WTC11 (cell line): Measurements from ENCODE around the gene BCAR3. TPM values are rescaled to one million over a fixed set of nuclear protein-coding genes. Genes with fewer than 3 reads are reported as not detected.

Source experiments
- ATAC-seq: fragments of 200-7000 bp; cut with Tn5 transposase; 2 replicates; pipeline ENCODE4 v1.10.0; 2021; ENCODE audit warnings: mild to moderate bottlenecking, moderate library complexity
- CTCF ChIA-PET: fragments of 300-600 bp; sonication (Branson Sonifier 250); formaldehyde crosslinking; loops from one replicate; lab custom pipeline; 2021; ENCODE audit warnings: antibody characterized with exemption; lab: Charles Lee
- POLR2A ChIA-PET: fragments of 350-600 bp; sonication (Branson Sonifier 250); formaldehyde crosslinking; loops from one replicate; lab custom pipeline; 2021; ENCODE audit warnings: antibody characterized with exemption; lab: Charles Lee
- DNase-seq: peaks from one replicate; pipeline ENCODE4 v3.0.0; 2021; ENCODE audit warnings: low spot score
- H3K27ac Mint-ChIP-seq: 2 replicates; pipeline ENCODE4 v1.8.0; 2021; ENCODE audit warnings: mixed read lengths
- H3K27me3 Mint-ChIP-seq: 2 replicates; pipeline ENCODE4 v1.8.0; 2021; ENCODE audit warnings: low read depth, mild to moderate bottlenecking, moderate library complexity, mixed read lengths
- H3K36me3 Mint-ChIP-seq: 2 replicates; pipeline ENCODE4 v1.8.0; 2021; ENCODE audit warnings: mixed read lengths
- H3K4me1 Mint-ChIP-seq: 2 replicates; pipeline ENCODE4 v1.8.0; 2022; ENCODE audit warnings: mixed read lengths
- H3K4me3 Mint-ChIP-seq: 2 replicates; pipeline ENCODE4 v1.8.0; 2021; ENCODE audit warnings: mild to moderate bottlenecking, moderate library complexity, mixed read lengths
- H3K9me3 Mint-ChIP-seq: 2 replicates; pipeline ENCODE4 v1.8.0; 2021; ENCODE audit warnings: mixed read lengths
- ATF1 ChIP-seq: sonication (generic); formaldehyde crosslinking; IDR thresholded peaks from 2 replicates; pipeline ENCODE4 v1.8.1; 2023; ENCODE audit warnings: mild to moderate bottlenecking, moderate library complexity, missing genetic modification reagents
- CBFB ChIP-seq: sonication (generic); formaldehyde crosslinking; IDR thresholded peaks from 2 replicates; pipeline ENCODE4 v1.8.1; 2022; ENCODE audit warnings: mild to moderate bottlenecking, low read depth, missing genetic modification reagents
- FOXK1 ChIP-seq: sonication (generic); formaldehyde crosslinking; IDR thresholded peaks from 2 replicates; pipeline ENCODE4 v1.8.0; 2022; ENCODE audit warnings: mild to moderate bottlenecking, moderate library complexity, missing genetic modification reagents
- IRF2 ChIP-seq: sonication (generic); formaldehyde crosslinking; IDR thresholded peaks from 2 replicates; pipeline ENCODE4 v1.8.0; 2022; ENCODE audit warnings: low read depth, missing genetic modification reagents, borderline replicate concordance
- NFATC4 ChIP-seq: fragments of 250-450 bp; sonication (Bioruptor Pico); IDR thresholded peaks from 2 replicates; pipeline ENCODE4 v1.9.0; 2021; ENCODE audit warnings: mild to moderate bottlenecking
- NFE2L1 ChIP-seq: sonication (generic); formaldehyde crosslinking; IDR thresholded peaks from 2 replicates; pipeline ENCODE4 v1.8.1; 2023; ENCODE audit warnings: missing genetic modification reagents
- NR2C2 ChIP-seq: sonication (generic); formaldehyde crosslinking; IDR thresholded peaks from 2 replicates; pipeline ENCODE4 v1.8.0; 2022; ENCODE audit warnings: mild to moderate bottlenecking, missing genetic modification reagents
- NR3C1 ChIP-seq: sonication (generic); formaldehyde crosslinking; conservative IDR thresholded peaks from 2 replicates; pipeline ENCODE4 v1.8.1; 2023; ENCODE audit warnings: low read depth, mild to moderate bottlenecking, missing genetic modification reagents
- PREB ChIP-seq: sonication (generic); formaldehyde crosslinking; IDR thresholded peaks from 2 replicates; pipeline ENCODE4 v1.8.1; 2022; ENCODE audit warnings: mild to moderate bottlenecking, missing genetic modification reagents, moderate library complexity, borderline replicate concordance
- SOX15 ChIP-seq: fragments of 250-450 bp; sonication (Bioruptor Pico); IDR thresholded peaks from 2 replicates; pipeline ENCODE4 v1.9.0; 2021; ENCODE audit warnings: mild to moderate bottlenecking
- TCF7 ChIP-seq: sonication (generic); formaldehyde crosslinking; IDR thresholded peaks from 2 replicates; pipeline ENCODE4 v1.8.0; 2022; ENCODE audit warnings: mild to moderate bottlenecking, low read depth, missing genetic modification reagents, moderate library complexity
- TEAD1 ChIP-seq: sonication (generic); formaldehyde crosslinking; IDR thresholded peaks from 2 replicates; pipeline ENCODE4 v1.8.0; 2022; ENCODE audit warnings: mild to moderate bottlenecking, missing genetic modification reagents
- ZMAT4 ChIP-seq: fragments of 250-450 bp; sonication (Bioruptor Pico); IDR thresholded peaks from 2 replicates; pipeline ENCODE4 v1.9.0; 2021; ENCODE audit warnings: mild to moderate bottlenecking
- ZNF232 ChIP-seq: sonication (generic); formaldehyde crosslinking; IDR thresholded peaks from 2 replicates; pipeline ENCODE4 v1.8.0; 2022; ENCODE audit warnings: mild to moderate bottlenecking, missing genetic modification reagents
- ZNF281 ChIP-seq: sonication (generic); formaldehyde crosslinking; IDR thresholded peaks from 2 replicates; pipeline ENCODE4 v1.8.0; 2023; ENCODE audit warnings: mild to moderate bottlenecking, missing genetic modification reagents
- ZNF396 ChIP-seq: fragments of 250-450 bp; sonication (Bioruptor Pico); IDR thresholded peaks from 2 replicates; pipeline ENCODE4 v1.8.0; 2021; ENCODE audit warnings: mild to moderate bottlenecking, moderate library complexity, borderline replicate concordance
- total RNA-seq: library from RNA; stranded (reverse); gene quantifications from 3 replicates; pipeline ENCODE4 v1.2.3, GENCODE V29; 2021
- TF ChIP-seq, protein P1 (sequence below): sonication (generic); formaldehyde crosslinking; IDR thresholded peaks from 2 replicates; pipeline ENCODE4 v1.8.1; 2023; ENCODE audit warnings: mild to moderate bottlenecking, missing genetic modification reagents
- TF ChIP-seq, protein P2 (sequence below): fragments of 250-450 bp; sonication (Bioruptor Pico); IDR thresholded peaks from 2 replicates; pipeline ENCODE4 v1.9.0; 2021; ENCODE audit warnings: mild to moderate bottlenecking
- TF ChIP-seq, protein P3 (sequence below): sonication (generic); formaldehyde crosslinking; IDR thresholded peaks from 2 replicates; pipeline ENCODE4 v1.8.1; 2023; ENCODE audit warnings: mild to moderate bottlenecking, missing genetic modification reagents, borderline replicate concordance

The BCAR3 gene
- total RNA-seq, 1 experiment from 2014 or later, result 14.8 TPM

GRCh38 chr1:93603106-93603505, 78.5 kb downstream of the BCAR3 start (continued):
- no peak for TF ChIP-seq ATF1 (CRISPR knock-in tag)
- TF ChIP-seq, protein P1, sequence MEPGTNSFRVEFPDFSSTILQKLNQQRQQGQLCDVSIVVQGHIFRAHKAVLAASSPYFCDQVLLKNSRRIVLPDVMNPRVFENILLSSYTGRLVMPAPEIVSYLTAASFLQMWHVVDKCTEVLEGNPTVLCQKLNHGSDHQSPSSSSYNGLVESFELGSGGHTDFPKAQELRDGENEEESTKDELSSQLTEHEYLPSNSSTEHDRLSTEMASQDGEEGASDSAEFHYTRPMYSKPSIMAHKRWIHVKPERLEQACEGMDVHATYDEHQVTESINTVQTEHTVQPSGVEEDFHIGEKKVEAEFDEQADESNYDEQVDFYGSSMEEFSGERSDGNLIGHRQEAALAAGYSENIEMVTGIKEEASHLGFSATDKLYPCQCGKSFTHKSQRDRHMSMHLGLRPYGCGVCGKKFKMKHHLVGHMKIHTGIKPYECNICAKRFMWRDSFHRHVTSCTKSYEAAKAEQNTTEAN (CRISPR knock-in tag), result no peak
- TF ChIP-seq, protein P2, sequence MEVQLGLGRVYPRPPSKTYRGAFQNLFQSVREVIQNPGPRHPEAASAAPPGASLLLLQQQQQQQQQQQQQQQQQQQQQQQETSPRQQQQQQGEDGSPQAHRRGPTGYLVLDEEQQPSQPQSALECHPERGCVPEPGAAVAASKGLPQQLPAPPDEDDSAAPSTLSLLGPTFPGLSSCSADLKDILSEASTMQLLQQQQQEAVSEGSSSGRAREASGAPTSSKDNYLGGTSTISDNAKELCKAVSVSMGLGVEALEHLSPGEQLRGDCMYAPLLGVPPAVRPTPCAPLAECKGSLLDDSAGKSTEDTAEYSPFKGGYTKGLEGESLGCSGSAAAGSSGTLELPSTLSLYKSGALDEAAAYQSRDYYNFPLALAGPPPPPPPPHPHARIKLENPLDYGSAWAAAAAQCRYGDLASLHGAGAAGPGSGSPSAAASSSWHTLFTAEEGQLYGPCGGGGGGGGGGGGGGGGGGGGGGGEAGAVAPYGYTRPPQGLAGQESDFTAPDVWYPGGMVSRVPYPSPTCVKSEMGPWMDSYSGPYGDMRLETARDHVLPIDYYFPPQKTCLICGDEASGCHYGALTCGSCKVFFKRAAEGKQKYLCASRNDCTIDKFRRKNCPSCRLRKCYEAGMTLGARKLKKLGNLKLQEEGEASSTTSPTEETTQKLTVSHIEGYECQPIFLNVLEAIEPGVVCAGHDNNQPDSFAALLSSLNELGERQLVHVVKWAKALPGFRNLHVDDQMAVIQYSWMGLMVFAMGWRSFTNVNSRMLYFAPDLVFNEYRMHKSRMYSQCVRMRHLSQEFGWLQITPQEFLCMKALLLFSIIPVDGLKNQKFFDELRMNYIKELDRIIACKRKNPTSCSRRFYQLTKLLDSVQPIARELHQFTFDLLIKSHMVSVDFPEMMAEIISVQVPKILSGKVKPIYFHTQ (CRISPR knock-in tag), result no peak
- TF ChIP-seq NR3C1 (CRISPR knock-in tag), result no peak
- TF ChIP-seq NFE2L1 (CRISPR knock-in tag), result no peak
- no peak for TF ChIP-seq PREB (CRISPR knock-in tag)
- no peak for TF ChIP-seq ZNF232

DNA sequence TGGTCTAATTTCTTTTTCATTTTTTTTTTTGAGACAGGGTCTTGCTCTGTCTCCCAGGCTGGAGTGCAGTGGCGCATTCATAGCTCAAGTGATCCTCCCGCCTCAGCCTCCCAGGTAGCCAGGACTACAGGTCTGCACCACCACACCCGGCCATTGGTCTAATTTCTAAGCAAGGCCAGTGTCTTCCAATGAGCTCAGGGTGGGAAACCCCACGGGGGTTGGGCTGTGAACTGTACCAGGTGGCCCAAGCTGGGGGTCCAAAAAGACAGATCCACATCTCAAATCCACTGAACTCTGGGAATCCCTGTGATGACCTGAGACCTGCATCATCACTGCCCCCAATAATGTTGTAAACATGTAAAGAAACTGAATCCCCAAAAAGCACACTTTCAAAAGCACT, 79.5 kb downstream of the BCAR3 start:
- no peaks in the 10 kb centered on the region for H3K9me3 Mint-ChIP-seq
- ATAC-seq, result no peak
- H3K27me3 Mint-ChIP-seq, result no peaks in the 10 kb centered on the region
- H3K4me3 Mint-ChIP-seq, result no peak overlapping the region
- H3K4me1 Mint-ChIP-seq, result peaks cover 19% of the 10 kb centered on the region
- TF ChIP-seq, protein P3, sequence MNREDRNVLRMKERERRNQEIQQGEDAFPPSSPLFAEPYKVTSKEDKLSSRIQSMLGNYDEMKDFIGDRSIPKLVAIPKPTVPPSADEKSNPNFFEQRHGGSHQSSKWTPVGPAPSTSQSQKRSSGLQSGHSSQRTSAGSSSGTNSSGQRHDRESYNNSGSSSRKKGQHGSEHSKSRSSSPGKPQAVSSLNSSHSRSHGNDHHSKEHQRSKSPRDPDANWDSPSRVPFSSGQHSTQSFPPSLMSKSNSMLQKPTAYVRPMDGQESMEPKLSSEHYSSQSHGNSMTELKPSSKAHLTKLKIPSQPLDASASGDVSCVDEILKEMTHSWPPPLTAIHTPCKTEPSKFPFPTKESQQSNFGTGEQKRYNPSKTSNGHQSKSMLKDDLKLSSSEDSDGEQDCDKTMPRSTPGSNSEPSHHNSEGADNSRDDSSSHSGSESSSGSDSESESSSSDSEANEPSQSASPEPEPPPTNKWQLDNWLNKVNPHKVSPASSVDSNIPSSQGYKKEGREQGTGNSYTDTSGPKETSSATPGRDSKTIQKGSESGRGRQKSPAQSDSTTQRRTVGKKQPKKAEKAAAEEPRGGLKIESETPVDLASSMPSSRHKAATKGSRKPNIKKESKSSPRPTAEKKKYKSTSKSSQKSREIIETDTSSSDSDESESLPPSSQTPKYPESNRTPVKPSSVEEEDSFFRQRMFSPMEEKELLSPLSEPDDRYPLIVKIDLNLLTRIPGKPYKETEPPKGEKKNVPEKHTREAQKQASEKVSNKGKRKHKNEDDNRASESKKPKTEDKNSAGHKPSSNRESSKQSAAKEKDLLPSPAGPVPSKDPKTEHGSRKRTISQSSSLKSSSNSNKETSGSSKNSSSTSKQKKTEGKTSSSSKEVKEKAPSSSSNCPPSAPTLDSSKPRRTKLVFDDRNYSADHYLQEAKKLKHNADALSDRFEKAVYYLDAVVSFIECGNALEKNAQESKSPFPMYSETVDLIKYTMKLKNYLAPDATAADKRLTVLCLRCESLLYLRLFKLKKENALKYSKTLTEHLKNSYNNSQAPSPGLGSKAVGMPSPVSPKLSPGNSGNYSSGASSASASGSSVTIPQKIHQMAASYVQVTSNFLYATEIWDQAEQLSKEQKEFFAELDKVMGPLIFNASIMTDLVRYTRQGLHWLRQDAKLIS, result no peak
- TF ChIP-seq IRF2 (CRISPR knock-in tag), result no peak
- no peak for DNase-seq
- ChIA-PET POLR2A (no interaction called here), CTCF (interaction anchor here (1.1 to 1.3 kb wide), 2 partner anchors 27 to 211 kb away, joined by 3 to 4 read pairs; no protein-coding TSS in a partner anchor)
- no peak overlapping the region for H3K27ac Mint-ChIP-seq
- H3K36me3 Mint-ChIP-seq, result no peaks in the 10 kb centered on the region

DNA sequence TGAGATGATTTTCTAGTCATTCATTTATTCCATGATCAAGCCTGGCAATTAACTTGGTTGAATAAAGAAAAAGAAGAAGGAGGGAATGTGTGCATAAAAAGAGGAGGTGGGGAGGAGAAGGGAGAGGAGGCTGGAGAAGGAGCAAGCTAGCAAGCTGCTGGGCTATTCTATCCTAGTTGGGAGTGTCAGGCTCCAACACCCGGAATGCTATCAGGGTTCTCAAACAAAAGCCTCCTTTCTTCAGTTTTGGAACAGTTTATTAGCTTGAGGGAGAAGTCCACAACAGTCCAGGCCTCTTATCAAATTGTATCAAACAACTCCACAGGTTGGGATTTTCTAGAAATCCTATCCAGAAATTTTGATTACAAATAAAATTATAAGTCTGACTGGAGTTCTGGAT, 80.0 kb downstream of the BCAR3 start:
- Mint-ChIP-seq H3K36me3 (no peaks in the 10 kb centered on the region), H3K9me3 (no peaks in the 10 kb centered on the region), H3K27ac (no peak overlapping the region), H3K4me1 (peaks cover 21% of the 10 kb centered on the region), H3K4me3 (no peak overlapping the region), H3K27me3 (no peaks in the 10 kb centered on the region)
- CTCF ChIA-PET, result interaction anchor here (0.5 to 1.3 kb wide), 3 partner anchors 27 to 212 kb away, joined by 3 to 4 read pairs (median 4); no protein-coding TSS in a partner anchor
- DNase-seq (no peak), ATAC-seq (no peak)
- POLR2A ChIA-PET, result no interaction called here
- TF ChIP-seq ZMAT4 (CRISPR knock-in tag) (no peak), TEAD1 (CRISPR knock-in tag) (no peak), TCF7 (CRISPR knock-in tag) (no peak), NR2C2 (CRISPR knock-in tag) (no peak), NFATC4 (CRISPR knock-in tag) (no peak), CBFB (CRISPR knock-in tag) (no peak), FOXK1 (no peak), SOX15 (CRISPR knock-in tag) (no peak), ZNF281 (CRISPR knock-in tag) (no peak), ZNF396 (CRISPR knock-in tag) (no peak)
- TF ChIP-seq, protein P2 (CRISPR knock-in tag), result no peak
